A673 (cell line): ENCODE data around the gene POLA1.

Source experiments
- CTCF ChIP-seq: fragments of 300-800, 200-600 bp; sonication (generic); conservative IDR thresholded peaks from 2 replicates; pipeline ENCODE4 v1.5.1; 2017; ENCODE audit warnings: low read depth, mild to moderate bottlenecking, antibody characterized with exemption, low read length, moderate library complexity, mixed read lengths
- EZH2 ChIP-seq: fragments of 200-600 bp; sonication (generic); IDR thresholded peaks from 2 replicates; pipeline ENCODE4 v1.6.1; 2017; ENCODE audit warnings: borderline replicate concordance, low read depth, mild to moderate bottlenecking, mixed read lengths, antibody characterized with exemption, low read length; ENCODE audit not compliant: poor library complexity, severe bottlenecking

GRCh38 chrX:24646745-24647182, 47.0 kb upstream of the POLA1 start:
- TF ChIP-seq EZH2: no peak
- no peak for TF ChIP-seq CTCF
